ENCODE measurements around the gene MAFG.

Gene MAFG

DNA sequence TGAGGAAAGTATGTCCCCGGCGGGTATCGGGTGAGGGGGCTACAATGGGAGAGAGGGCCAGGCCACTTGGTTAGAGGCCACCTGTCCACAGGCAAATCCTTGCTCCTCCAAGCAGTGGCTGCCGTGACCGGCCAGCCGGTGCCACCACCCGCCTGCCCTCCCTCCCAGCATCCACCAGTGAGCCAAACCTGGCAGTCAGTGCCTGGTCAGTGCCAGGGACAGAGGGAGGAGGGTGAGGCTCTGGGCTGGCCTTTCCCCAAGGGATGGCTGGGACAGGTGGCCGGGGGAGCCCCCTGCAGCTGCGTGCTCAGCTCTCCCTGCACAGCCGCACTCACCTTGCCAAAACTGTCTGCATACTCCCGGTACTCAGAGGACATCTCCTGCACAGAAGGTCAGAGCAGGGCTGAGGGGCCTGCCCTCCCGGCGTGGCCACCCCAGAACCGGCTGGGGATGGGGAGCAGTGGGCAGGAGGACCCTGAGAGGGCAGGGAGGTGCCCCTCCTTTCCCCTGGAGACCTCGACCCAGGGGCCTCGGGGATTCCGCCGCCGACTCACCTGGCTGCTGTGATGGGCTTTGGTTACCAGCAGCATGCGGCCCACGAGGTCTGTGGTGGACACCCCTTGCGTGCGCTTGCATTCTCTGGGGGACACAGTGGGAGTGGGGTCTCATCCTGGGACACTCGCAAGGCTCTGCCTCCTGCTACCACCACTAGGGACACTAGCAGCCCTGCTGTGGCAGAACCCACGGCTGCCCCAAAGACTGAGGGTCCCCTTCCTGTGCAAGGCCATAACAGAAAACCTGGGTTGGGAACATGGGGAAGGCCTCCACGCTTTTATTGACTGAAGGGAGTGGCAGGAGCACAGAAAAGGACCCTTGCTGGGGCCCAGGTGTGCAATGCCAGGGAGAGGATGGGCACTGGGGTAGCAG is 20.1 kb downstream of the MAFG start:
- H3K4me3 ChIP-seq (ENCODE audit: low read length, poor library complexity, severe bottlenecking): no peak overlapping the region
- no peaks in the 10 kb centered on the region for H3F3A ChIP-seq (ENCODE audit: low read depth)
- H3K9ac ChIP-seq (ENCODE audit: low read depth, low read length, poor library complexity, severe bottlenecking): no peak overlapping the region
- no peaks in the 10 kb centered on the region for H3K27me3 ChIP-seq (ENCODE audit: insufficient read depth, low read length, poor library complexity, severe bottlenecking)
- peaks cover 3% of the 10 kb centered on the region; the same call in 1 of the 2 replicates for H3K36me3 ChIP-seq (ENCODE audit: insufficient read depth, low read length)
- peaks cover 14% of the 10 kb centered on the region for H3K4me1 ChIP-seq (ENCODE audit: insufficient read depth, low read length, poor library complexity, severe bottlenecking)
- H3K9me2 ChIP-seq (replicated peaks; ENCODE audit: low read depth, low read length): no peaks in the 10 kb centered on the region
- H2AFZ ChIP-seq (ENCODE audit: low read length): no peak overlapping the region
- no peak overlapping the region for H3K4me2 ChIP-seq (ENCODE audit: low read depth, low read length, poor library complexity, severe bottlenecking)
- H3K79me2 ChIP-seq (ENCODE audit: insufficient read depth, low read length): peaks cover 21% of the 10 kb centered on the region
- H4K20me1 ChIP-seq (ENCODE audit: insufficient read depth, low read length, poor library complexity, severe bottlenecking): peaks cover 18% of the 10 kb centered on the region
- no peak for TF ChIP-seq EZH2phosphoT487 (IDR thresholded peaks at IDR 0.05; ENCODE audit: borderline replicate concordance)
- TF ChIP-seq, protein P1, sequence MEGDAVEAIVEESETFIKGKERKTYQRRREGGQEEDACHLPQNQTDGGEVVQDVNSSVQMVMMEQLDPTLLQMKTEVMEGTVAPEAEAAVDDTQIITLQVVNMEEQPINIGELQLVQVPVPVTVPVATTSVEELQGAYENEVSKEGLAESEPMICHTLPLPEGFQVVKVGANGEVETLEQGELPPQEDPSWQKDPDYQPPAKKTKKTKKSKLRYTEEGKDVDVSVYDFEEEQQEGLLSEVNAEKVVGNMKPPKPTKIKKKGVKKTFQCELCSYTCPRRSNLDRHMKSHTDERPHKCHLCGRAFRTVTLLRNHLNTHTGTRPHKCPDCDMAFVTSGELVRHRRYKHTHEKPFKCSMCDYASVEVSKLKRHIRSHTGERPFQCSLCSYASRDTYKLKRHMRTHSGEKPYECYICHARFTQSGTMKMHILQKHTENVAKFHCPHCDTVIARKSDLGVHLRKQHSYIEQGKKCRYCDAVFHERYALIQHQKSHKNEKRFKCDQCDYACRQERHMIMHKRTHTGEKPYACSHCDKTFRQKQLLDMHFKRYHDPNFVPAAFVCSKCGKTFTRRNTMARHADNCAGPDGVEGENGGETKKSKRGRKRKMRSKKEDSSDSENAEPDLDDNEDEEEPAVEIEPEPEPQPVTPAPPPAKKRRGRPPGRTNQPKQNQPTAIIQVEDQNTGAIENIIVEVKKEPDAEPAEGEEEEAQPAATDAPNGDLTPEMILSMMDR (conservative IDR thresholded peaks at IDR 0.05; ENCODE audit: low read length): peak; percentile 40
- H3K9me3 ChIP-seq (ENCODE audit: insufficient read depth, low read depth, low read length): no peaks in the 10 kb centered on the region

DNA sequence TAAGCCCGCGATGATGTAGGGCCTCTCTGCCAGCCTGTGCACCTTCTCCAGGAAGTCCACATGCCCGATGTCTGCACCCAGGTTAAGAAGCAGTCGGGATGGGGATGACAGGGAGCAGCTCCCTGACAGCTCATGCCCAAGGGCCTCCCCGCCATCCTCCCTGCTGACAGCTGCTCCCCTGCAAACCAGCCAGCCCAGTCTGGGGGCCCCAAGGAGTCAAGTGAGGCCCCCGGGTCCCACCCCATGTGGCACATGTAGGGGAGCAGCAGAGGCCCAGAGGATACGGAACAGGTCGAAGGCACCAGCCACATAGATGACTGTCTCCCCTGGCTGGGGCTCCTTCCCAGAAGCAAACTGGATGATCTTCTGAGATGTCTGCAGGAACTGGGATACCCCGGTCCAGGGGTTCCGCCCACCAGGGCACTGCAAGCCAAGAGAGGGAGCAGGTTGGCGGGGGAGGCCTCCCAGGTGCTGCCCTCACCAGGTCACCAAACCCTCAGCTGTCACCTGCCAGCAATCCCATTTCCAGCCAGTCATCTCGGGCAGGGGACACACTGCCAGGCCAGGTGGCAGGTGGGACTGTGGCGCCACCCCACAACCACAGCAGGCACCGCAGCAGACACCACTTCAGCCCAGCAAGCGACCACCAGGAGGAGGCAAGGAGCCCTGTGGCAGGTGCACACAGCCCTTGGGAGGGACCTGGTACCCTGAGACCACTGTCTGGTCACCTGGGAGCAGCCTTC is 20.9 kb downstream of the MAFG start:
- peaks cover 14% of the 10 kb centered on the region for H3K4me1 ChIP-seq (ENCODE audit: insufficient read depth, low read length, poor library complexity, severe bottlenecking)
- no peak overlapping the region for H3K4me2 ChIP-seq (ENCODE audit: low read depth, low read length, poor library complexity, severe bottlenecking)
- no peak overlapping the region for H3K9ac ChIP-seq (ENCODE audit: low read depth, low read length, poor library complexity, severe bottlenecking)
- H3F3A ChIP-seq (ENCODE audit: low read depth): no peaks in the 10 kb centered on the region
- H3K36me3 ChIP-seq (ENCODE audit: insufficient read depth, low read length): peaks cover 3% of the 10 kb centered on the region; the same call in 1 of the 2 replicates
- H4K20me1 ChIP-seq (ENCODE audit: insufficient read depth, low read length, poor library complexity, severe bottlenecking): peaks cover 15% of the 10 kb centered on the region
- no peak overlapping the region for H3K4me3 ChIP-seq (ENCODE audit: low read length, poor library complexity, severe bottlenecking)
- H2AFZ ChIP-seq (ENCODE audit: low read length): no peak overlapping the region
- TF ChIP-seq EZH2phosphoT487 (IDR thresholded peaks at IDR 0.05; ENCODE audit: borderline replicate concordance): no peak
- TF ChIP-seq, protein P1 (conservative IDR thresholded peaks at IDR 0.05; ENCODE audit: low read length): peak; percentile 50
- no peaks in the 10 kb centered on the region for H3K9me3 ChIP-seq (ENCODE audit: insufficient read depth, low read depth, low read length)
- no peaks in the 10 kb centered on the region for H3K27me3 ChIP-seq (ENCODE audit: insufficient read depth, low read length, poor library complexity, severe bottlenecking)
- peaks cover 21% of the 10 kb centered on the region for H3K79me2 ChIP-seq (ENCODE audit: insufficient read depth, low read length)
- no peaks in the 10 kb centered on the region for H3K9me2 ChIP-seq (replicated peaks; ENCODE audit: low read depth, low read length)

DNA sequence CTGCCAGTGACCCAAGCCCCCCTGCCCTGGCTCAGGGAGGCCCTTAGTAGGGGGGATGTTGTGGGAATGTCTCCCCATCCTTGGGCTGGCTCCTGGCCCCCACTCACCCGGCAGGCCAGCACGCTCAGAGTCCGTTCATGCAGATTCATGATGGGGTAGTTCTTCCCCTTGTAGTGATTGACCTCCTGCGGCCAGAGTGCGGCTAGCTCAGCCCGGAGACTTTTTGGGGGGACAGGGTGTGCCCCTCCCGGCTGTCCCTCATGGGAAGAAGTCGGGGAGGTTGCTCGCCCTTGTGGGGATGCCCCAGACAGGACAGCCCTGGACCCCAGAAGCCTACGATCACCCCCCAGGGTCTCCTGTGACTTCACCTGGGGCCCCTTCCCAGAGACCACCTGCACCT is 21.5 kb downstream of the MAFG start:
- H4K20me1 ChIP-seq (ENCODE audit: insufficient read depth, low read length, poor library complexity, severe bottlenecking): peaks cover 13% of the 10 kb centered on the region
- no peaks in the 10 kb centered on the region for H3K9me3 ChIP-seq (ENCODE audit: insufficient read depth, low read depth, low read length)
- H3K4me1 ChIP-seq (ENCODE audit: insufficient read depth, low read length, poor library complexity, severe bottlenecking): peaks cover 14% of the 10 kb centered on the region
- TF ChIP-seq EZH2phosphoT487 (IDR thresholded peaks at IDR 0.05; ENCODE audit: borderline replicate concordance): no peak
- TF ChIP-seq, protein P1 (conservative IDR thresholded peaks at IDR 0.05; ENCODE audit: low read length): no peak
- H3K9ac ChIP-seq (ENCODE audit: low read depth, low read length, poor library complexity, severe bottlenecking): no peak overlapping the region
- H3K36me3 ChIP-seq (ENCODE audit: insufficient read depth, low read length): peaks cover 3% of the 10 kb centered on the region; the same call in 1 of the 2 replicates
- no peak overlapping the region for H2AFZ ChIP-seq (ENCODE audit: low read length)
- no peaks in the 10 kb centered on the region for H3F3A ChIP-seq (ENCODE audit: low read depth)
- no peak overlapping the region for H3K4me3 ChIP-seq (ENCODE audit: low read length, poor library complexity, severe bottlenecking)
- H3K27me3 ChIP-seq (ENCODE audit: insufficient read depth, low read length, poor library complexity, severe bottlenecking): no peaks in the 10 kb centered on the region
- no peaks in the 10 kb centered on the region for H3K9me2 ChIP-seq (replicated peaks; ENCODE audit: low read depth, low read length)
- H3K4me2 ChIP-seq (ENCODE audit: low read depth, low read length, poor library complexity, severe bottlenecking): no peak overlapping the region
- H3K79me2 ChIP-seq (ENCODE audit: insufficient read depth, low read length): peaks cover 21% of the 10 kb centered on the region
